ENCODE results near the gene NECTIN2. TPM values are rescaled to one million over a fixed set of nuclear protein-coding genes. Genes with fewer than 3 reads are reported as not detected.
"Not testable (repeated sequence)": the region's sequence is repeated elsewhere in the genome, so short reads cannot be mapped to it uniquely, and the experiment has no call there.

Gene NECTIN2
- polyA plus RNA-seq, 3 donors from 2014 or later: 0.09 to 0.34 TPM; not detected in 1

DNA sequence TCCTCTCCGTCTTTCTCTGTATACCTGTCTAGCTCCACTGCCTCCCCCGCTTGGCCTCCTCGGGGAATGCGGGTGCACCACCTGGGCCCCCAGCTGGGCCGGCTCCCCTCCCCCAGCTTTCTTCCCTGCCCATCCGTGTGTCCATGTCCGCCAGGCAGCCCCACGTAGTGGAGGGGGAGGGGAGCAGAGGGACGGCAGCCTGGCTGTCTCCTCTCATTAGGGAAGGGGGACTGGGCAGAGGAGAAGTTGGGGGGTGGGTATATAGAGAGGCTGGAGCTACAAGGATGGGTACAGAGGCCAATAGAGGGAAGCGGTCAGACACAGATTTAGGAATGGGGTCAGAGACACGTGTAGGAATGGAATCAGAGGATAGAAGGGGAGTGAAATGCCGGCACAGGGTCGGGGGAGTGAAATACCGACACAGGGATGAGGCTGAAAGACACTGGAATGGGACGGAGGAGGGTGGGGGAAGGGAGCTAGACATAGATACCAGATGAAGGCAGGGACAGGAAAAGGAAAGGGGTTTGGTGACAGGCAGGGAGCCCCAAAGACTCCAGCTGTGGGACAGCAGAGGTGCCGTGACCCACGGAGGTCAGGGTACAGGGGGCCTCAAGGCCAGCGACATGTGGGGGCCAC lies 2.8 kb downstream of the NECTIN2 start:
- Mint-ChIP-seq H3K4me3 (no peak overlapping the region), H3K27ac (no peak overlapping the region)

DNA sequence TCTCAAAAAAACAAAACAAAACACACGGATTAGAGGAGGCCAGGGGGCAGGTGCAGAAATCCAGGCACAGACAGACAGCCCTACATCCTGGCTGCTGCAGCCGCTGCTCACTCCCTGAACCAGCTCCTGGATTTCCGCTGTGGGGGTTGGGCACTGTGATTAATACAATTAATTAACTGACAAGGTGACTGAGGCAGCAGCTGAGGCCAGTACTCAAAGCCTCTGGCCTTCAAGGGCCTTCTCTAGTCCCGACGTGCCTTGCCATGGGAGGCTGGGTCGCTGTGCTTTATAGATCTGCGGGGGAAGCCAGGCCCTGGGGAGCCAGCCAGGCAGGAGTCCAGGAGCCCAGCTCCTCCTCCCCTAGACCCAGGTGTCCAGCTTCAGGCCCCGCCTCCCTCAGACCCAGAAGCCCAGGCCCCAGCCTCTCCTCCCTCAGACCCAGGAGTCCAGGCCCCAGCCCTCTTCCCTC lies 4.6 kb downstream of the NECTIN2 start:
- peaks cover 6 to 19% (median 12%) of the 10 kb centered on the region in 3 donors for H3K27me3 Mint-ChIP-seq (ENCODE audit: low read depth in 3 of 3)
- H3K4me3 Mint-ChIP-seq: no peak overlapping the region
- no peaks in the 10 kb centered on the region for H3K36me3 Mint-ChIP-seq
- H3K9me3 Mint-ChIP-seq: peaks cover 0 to under 1% (median 0%) of the 10 kb centered on the region in 6 donors
- DNase-seq: no peak
- H3K27ac Mint-ChIP-seq: no peak overlapping the region
- peaks cover 14% of the 10 kb centered on the region in 2 donors for H3K4me1 Mint-ChIP-seq

More for the DNA sequence above, 2.8 kb downstream of the NECTIN2 start:
- Mint-ChIP-seq H3K27me3 (ENCODE audit: low read depth in 3 of 3) (peaks cover 7 to 19% (median 16%) of the 10 kb centered on the region in 3 donors), H3K9me3 (peaks cover 0 to 2% (median 0%) of the 10 kb centered on the region in 6 donors), H3K36me3 (peaks cover 0 to 4% (median 0%) of the 10 kb centered on the region in 3 donors), H3K4me1 (peaks cover 23 to 25% of the 10 kb centered on the region in 2 donors)
- DNase-seq: no peak

DNA sequence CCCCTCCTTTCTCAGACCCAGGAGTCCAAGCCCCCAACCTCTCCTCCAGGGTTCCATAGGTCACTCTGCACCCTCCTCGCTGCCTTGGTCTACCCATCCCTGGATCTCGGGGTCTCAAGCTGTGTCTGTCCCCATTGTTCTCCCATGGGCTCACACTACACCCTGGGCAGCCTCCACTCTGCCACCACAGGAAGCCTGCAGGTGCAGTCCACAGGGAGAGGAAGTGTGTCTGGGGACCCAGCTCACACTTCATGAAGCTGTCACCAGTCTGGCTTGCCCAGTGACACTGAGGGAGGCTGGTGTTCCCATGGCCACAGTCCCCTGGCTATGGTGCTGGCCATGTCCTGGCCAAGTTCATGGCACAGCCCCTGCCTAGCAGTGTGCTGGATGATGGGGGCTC lies 5.3 kb downstream of the NECTIN2 start:
- Mint-ChIP-seq H3K4me3 (no peak overlapping the region), H3K27ac (no peak overlapping the region), H3K27me3 (ENCODE audit: low read depth in 3 of 3) (peaks cover 6 to 21% (median 9%) of the 10 kb centered on the region in 3 donors), H3K4me1 (peaks cover 12 to 14% of the 10 kb centered on the region in 2 donors), H3K9me3 (no peaks in the 10 kb centered on the region), H3K36me3 (no peaks in the 10 kb centered on the region)
- DNase-seq: no peak

- DNase-seq: no peak
- no peaks in the 10 kb centered on the region for H3K9me3 Mint-ChIP-seq
- no peak overlapping the region for H3K27ac Mint-ChIP-seq
- H3K4me3 Mint-ChIP-seq: no peak overlapping the region
- peaks cover 2 to 4% of the 10 kb centered on the region in 2 donors for H3K4me1 Mint-ChIP-seq
- no peaks in the 10 kb centered on the region for H3K36me3 Mint-ChIP-seq
- H3K27me3 Mint-ChIP-seq (ENCODE audit: low read depth in 3 of 3): peaks cover 2 to 8% (median 4%) of the 10 kb centered on the region in 3 donors
Observed at GRCh38 chr19:44855606-44856005, 9.5 kb downstream of the NECTIN2 start.

GRCh38 chr19:44856421-44857083 lies 10.5 kb downstream of the NECTIN2 start:
- Mint-ChIP-seq H3K9me3 (no peaks in the 10 kb centered on the region), H3K36me3 (no peaks in the 10 kb centered on the region), H3K4me3 (no peak overlapping the region), H3K27me3 (ENCODE audit: low read depth in 3 of 3) (peaks cover 2 to 15% (median 5%) of the 10 kb centered on the region in 3 donors), H3K27ac (no peak overlapping the region), H3K4me1 (peaks cover 2 to 4% of the 10 kb centered on the region in 2 donors)
- DNase-seq: no peak

DNA sequence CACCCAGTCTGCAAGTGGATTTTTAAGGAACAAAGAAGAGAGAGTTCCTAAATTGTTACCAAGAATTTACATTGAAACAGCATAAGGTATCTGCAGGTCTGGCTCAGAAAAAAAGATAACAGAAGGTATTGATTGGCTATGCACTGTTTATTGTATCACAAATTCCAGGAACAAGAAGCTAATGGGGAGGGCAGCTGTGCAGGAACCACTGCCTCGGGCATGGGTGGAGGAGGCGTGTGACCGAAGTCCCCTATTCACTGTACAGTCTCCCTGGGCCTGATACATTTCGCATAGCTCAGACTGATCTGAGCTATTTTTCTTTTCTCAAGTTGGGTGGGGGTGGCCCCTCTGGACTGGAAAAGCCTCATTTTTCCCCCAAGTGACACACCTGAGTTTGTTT lies 11.7 kb downstream of the NECTIN2 start:
- Mint-ChIP-seq H3K27me3 (ENCODE audit: low read depth in 3 of 3) (peaks cover 4 to 17% (median 6%) of the 10 kb centered on the region in 3 donors), H3K27ac (no peak overlapping the region), H3K36me3 (no peaks in the 10 kb centered on the region), H3K4me3 (no peak overlapping the region), H3K4me1 (peaks cover 2 to 4% of the 10 kb centered on the region in 2 donors), H3K9me3 (no peaks in the 10 kb centered on the region)
- DNase-seq: no peak

- not testable (repeated sequence) for H3K36me3 Mint-ChIP-seq, H3K27ac Mint-ChIP-seq, H3K4me3 Mint-ChIP-seq, H3K9me3 Mint-ChIP-seq, DNase-seq, H3K4me1 Mint-ChIP-seq
- peaks cover 2 to 14% (median 6%) of the 10 kb centered on the region in 3 donors for H3K27me3 Mint-ChIP-seq (ENCODE audit: low read depth in 3 of 3)
Observed at GRCh38 chr19:44861576-44861975, 15.5 kb downstream of the NECTIN2 start.

GRCh38 chr19:44863990-44864389 lies 17.9 kb downstream of the NECTIN2 start:
- H3K36me3 Mint-ChIP-seq: no peaks in the 10 kb centered on the region
- peaks cover 2 to 14% (median 3%) of the 10 kb centered on the region in 3 donors for H3K27me3 Mint-ChIP-seq (ENCODE audit: low read depth in 3 of 3)
- no peak overlapping the region for H3K4me3 Mint-ChIP-seq
- H3K27ac Mint-ChIP-seq: no peak overlapping the region
- H3K4me1 Mint-ChIP-seq: peaks cover 0 to 5% of the 10 kb centered on the region in 2 donors
- DNase-seq: no peak
- no peaks in the 10 kb centered on the region for H3K9me3 Mint-ChIP-seq

GRCh38 chr19:44865196-44865767 lies 19.2 kb downstream of the NECTIN2 start:
- Mint-ChIP-seq H3K27ac (no peak overlapping the region), H3K27me3 (ENCODE audit: low read depth in 3 of 3) (peaks cover 2 to 14% (median 2%) of the 10 kb centered on the region in 3 donors)

GRCh38 chr19:44866664-44867063 lies 20.6 kb downstream of the NECTIN2 start:
- Mint-ChIP-seq H3K4me3 (no peak overlapping the region), H3K27me3 (ENCODE audit: low read depth in 3 of 3) (peaks cover under 1 to 6% (median 2%) of the 10 kb centered on the region in 3 donors)

More at GRCh38 chr19:44865196-44865767, 19.2 kb downstream of the NECTIN2 start:
- Mint-ChIP-seq H3K9me3 (no peaks in the 10 kb centered on the region), H3K36me3 (no peaks in the 10 kb centered on the region), H3K4me1 (peaks cover 0 to 5% of the 10 kb centered on the region in 2 donors), H3K4me3 (no peak overlapping the region)
- no peak for DNase-seq

GRCh38 chr19:44867578-44867977 lies 21.5 kb downstream of the NECTIN2 start:
- Mint-ChIP-seq H3K4me3 (no peak overlapping the region), H3K9me3 (no peaks in the 10 kb centered on the region), H3K27me3 (ENCODE audit: low read depth in 3 of 3) (peaks cover 0 to 3% (median 0%) of the 10 kb centered on the region in 3 donors), H3K4me1 (peaks cover 0 to 5% of the 10 kb centered on the region in 2 donors), H3K27ac (no peak overlapping the region), H3K36me3 (no peaks in the 10 kb centered on the region)
- DNase-seq: no peak

More at GRCh38 chr19:44866664-44867063, 20.6 kb downstream of the NECTIN2 start:
- Mint-ChIP-seq H3K27ac (no peak overlapping the region), H3K36me3 (no peaks in the 10 kb centered on the region), H3K4me1 (peaks cover 0 to 5% of the 10 kb centered on the region in 2 donors), H3K9me3 (no peaks in the 10 kb centered on the region)
- no peak for DNase-seq

GRCh38 chr19:44869733-44870470 lies 23.8 kb downstream of the NECTIN2 start:
- Mint-ChIP-seq H3K27ac (no peak overlapping the region), H3K36me3 (no peaks in the 10 kb centered on the region), H3K4me1 (peaks cover 0 to 5% of the 10 kb centered on the region in 2 donors), H3K27me3 (ENCODE audit: low read depth in 3 of 3) (peaks cover 0 to 3% (median 0%) of the 10 kb centered on the region in 3 donors), H3K4me3 (no peak overlapping the region), H3K9me3 (no peaks in the 10 kb centered on the region)
- DNase-seq: no peak

DNA sequence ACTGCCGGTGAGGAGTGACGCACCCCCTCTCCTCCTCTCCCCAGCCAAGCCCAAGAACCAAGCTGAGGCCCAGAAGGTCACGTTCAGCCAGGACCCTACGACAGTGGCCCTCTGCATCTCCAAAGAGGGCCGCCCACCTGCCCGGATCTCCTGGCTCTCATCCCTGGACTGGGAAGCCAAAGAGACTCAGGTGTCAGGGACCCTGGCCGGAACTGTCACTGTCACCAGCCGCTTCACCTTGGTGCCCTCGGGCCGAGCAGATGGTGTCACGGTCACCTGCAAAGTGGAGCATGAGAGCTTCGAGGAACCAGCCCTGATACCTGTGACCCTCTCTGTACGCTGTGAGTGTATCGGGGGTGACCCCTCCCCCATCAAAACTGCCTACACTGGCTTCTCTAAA lies 25.7 kb downstream of the NECTIN2 start:
- no peak for DNase-seq
- Mint-ChIP-seq H3K27me3 (ENCODE audit: low read depth in 3 of 3) (peaks cover 0 to 2% (median 0%) of the 10 kb centered on the region in 3 donors), H3K36me3 (no peaks in the 10 kb centered on the region), H3K27ac (no peak overlapping the region), H3K4me3 (no peak overlapping the region), H3K4me1 (no peaks in the 10 kb centered on the region), H3K9me3 (no peaks in the 10 kb centered on the region)

Data from immature natural killer cell (primary cell).